Thyroid gland (tissue), 4 donors: ENCODE results near the gene BFSP1. TPM values are rescaled to one million over a fixed set of nuclear protein-coding genes. Genes with fewer than 3 reads are reported as not detected.

Experiments used
- DNase-seq, 2 donors: peaks; one replicate each; pipeline ENCODE4 v3.0.0-alpha.2; 2019
- H3K27ac ChIP-seq, 3 donors: fragments of 200-600 bp; sonication (generic); 1 replicate in 2 of 3; 2 replicates in 1 of 3; pipeline ENCODE4 v1.5.1; 2016 to 2019; ENCODE audit warnings: mild to moderate bottlenecking in 1 of 3, moderate library complexity in 1 of 3
- H3K27me3 ChIP-seq: fragments of 200-600 bp; sonication (generic); one replicate; pipeline ENCODE4 v1.5.1; 2019
- H3K36me3 ChIP-seq, 2 donors: fragments of 200-600 bp; sonication (generic); one replicate each; pipeline ENCODE4 v1.5.1; 2016 to 2019
- H3K4me1 ChIP-seq, 2 donors: fragments of 200-600 bp; sonication (generic); one replicate each; pipeline ENCODE4 v1.5.1; 2017 to 2019
- H3K4me3 ChIP-seq, 3 donors: fragments of 200-600 bp; sonication (generic); replicated peaks in 1 of 3; 1 replicate in 2 of 3; 2 replicates in 1 of 3; pipeline ENCODE4 v1.5.1; 2016; ENCODE audit warnings: mild to moderate bottlenecking in 1 of 3
- H3K9me3 ChIP-seq: fragments of 200-600 bp; sonication (generic); one replicate; pipeline ENCODE4 v1.5.1; 2017
- CTCF ChIP-seq, 6 experiments: fragments of 200-600 bp in 3 of 6; fragments of 450-650 bp in 3 of 6; sonication (generic) in 3 of 6; IDR thresholded peaks; one replicate each; pipeline ENCODE4 v1.5.1; 2016 to 2019; ENCODE audit warnings: antibody characterized with exemption in 6 of 6, mild to moderate bottlenecking in 2 of 6, inconsistent platforms in 1 of 6, moderate library complexity in 1 of 6
- POLR2A ChIP-seq, 2 donors: fragments of 450-650 bp; IDR thresholded peaks; one replicate each; pipeline ENCODE4 v1.6.1; 2017; ENCODE audit warnings: antibody characterized with exemption in 2 of 2, mild to moderate bottlenecking in 2 of 2, moderate library complexity in 1 of 2
- WGBS, 2 donors: methylation state at CpG; one replicate each; pipeline ENCODE4 v1.1.5; 2017; 5-methylcytosine and 5-hydroxymethylcytosine counted together
- intact Hi-C: fragments of 100-400 bp; cut with DNase I; formaldehyde crosslinking; loops from one replicate; pipeline ENCODE4 v1.15.1; 2023
- total RNA-seq, 4 donors: library from RNA; depleted of rRNA; stranded (reverse); fragments of >200 nt; gene quantifications; one replicate each; pipeline ENCODE4 v1.2.3, GENCODE V29; 2016

The BFSP1 gene
- total RNA-seq, 4 donors from 2014 or later: 2.7 to 8.7 (median 4.2) TPM

- Histone ChIP-seq H3K4me3 (peak within 1 kb of the TSS; percentile 54 to 100 (median 67)), H3K4me1 (peaks cover 23 to 39% of the 10 kb centered on the region in 2 donors), H3K27me3 (no peaks in the 10 kb centered on the region), H3K27ac (peak within 1 kb of the TSS; percentile 98 to 100 (median 100)), H3K36me3 (no peaks in the 10 kb centered on the region), H3K9me3 (no peaks in the 10 kb centered on the region)
- intact Hi-C loops: no loop called here
- WGBS, 2 donors: no CpG with 5 or more reads among the region's 70 CpGs
- TF ChIP-seq CTCF (IDR thresholded peaks at IDR 0.05): no peak
- peak; percentile 99 to 100 for TF ChIP-seq POLR2A (IDR thresholded peaks at IDR 0.05)
- DNase-seq: peak; percentile 94 to 95
These were observed 38.6 kb upstream of the BFSP1 start, which contains the start of gene DSTN for GRCh38 chr20:17569616-17570346. Gene DSTN (plus strand): TSS chr20:17570075. CDS start chr20:17570209, 134 bp downstream.

GRCh38 chr20:17568972-17569521, 37.9 kb upstream of the BFSP1 start:
- Histone ChIP-seq H3K4me1 (peaks cover 23 to 35% of the 10 kb centered on the region in 2 donors), H3K4me3 (peak overlapping the region in 2 of 3 donors; percentile 22 to 100), H3K9me3 (no peaks in the 10 kb centered on the region), H3K27ac (peak overlapping the region; percentile 98 to 100 (median 100)), H3K27me3 (no peaks in the 10 kb centered on the region), H3K36me3 (no peaks in the 10 kb centered on the region)
- TF ChIP-seq POLR2A (IDR thresholded peaks at IDR 0.05) (peak; percentile 52 to 94), CTCF (IDR thresholded peaks at IDR 0.05) (no peak)
- peak; percentile 87 to 93 for DNase-seq
- 1% methylated on average over 32 to 34 of the region's 38 CpGs for WGBS, 2 donors
- intact Hi-C loops: no loop called here

GRCh38 chr20:17568045-17568788, 37.0 kb upstream of the BFSP1 start:
- Histone ChIP-seq H3K4me3 (peak overlapping the region in 2 of 3 donors; percentile 22 to 100), H3K4me1 (peaks cover 21 to 29% of the 10 kb centered on the region in 2 donors), H3K27ac (peak overlapping the region; percentile 98 to 100 (median 100)), H3K36me3 (no peaks in the 10 kb centered on the region), H3K27me3 (no peaks in the 10 kb centered on the region), H3K9me3 (no peaks in the 10 kb centered on the region)
- intact Hi-C loops: no loop called here
- no peak for DNase-seq
- TF ChIP-seq POLR2A (IDR thresholded peaks at IDR 0.05) (no peak), CTCF (IDR thresholded peaks at IDR 0.05) (no peak)
- 77 to 78% methylated on average over 6 of the region's 6 CpGs for WGBS, 2 donors

GRCh38 chr20:17566345-17566744, 35.2 kb upstream of the BFSP1 start:
- intact Hi-C loops: no loop called here
- DNase-seq: no peak
- TF ChIP-seq CTCF (IDR thresholded peaks at IDR 0.05): no peak
- no peak for TF ChIP-seq POLR2A (IDR thresholded peaks at IDR 0.05)
- H3K27me3 ChIP-seq: no peaks in the 10 kb centered on the region
- WGBS, 2 donors: 86 to 94% methylated on average over 3 of the region's 3 CpGs
- H3K36me3 ChIP-seq: no peaks in the 10 kb centered on the region
- H3K27ac ChIP-seq: no peak overlapping the region
- H3K9me3 ChIP-seq: no peaks in the 10 kb centered on the region
- H3K4me3 ChIP-seq: no peak overlapping the region
- peaks cover 13 to 26% of the 10 kb centered on the region in 2 donors for H3K4me1 ChIP-seq
